Measurements from ENCODE around the gene THOC7. TPM values are rescaled to one million over a fixed set of nuclear protein-coding genes. Genes with fewer than 3 reads are reported as not detected.

THOC7 gene
- total RNA-seq, 1 experiment from 2014 or later: 41.8 TPM

GRCh38 chr3:63855333-63855940, 8.2 kb downstream of the THOC7 start:
- intact Hi-C loops (cut with micrococcal nuclease): no loop called here
- peaks cover 21% of the 10 kb centered on the region for H3K79me2 ChIP-seq (ENCODE audit: low read length)
- no peak for TF ChIP-seq CTCF (conservative IDR thresholded peaks at IDR 0.05; ENCODE audit: low read depth, low read length)
- TF ChIP-seq EZH2phosphoT487 (IDR thresholded peaks at IDR 0.05; ENCODE audit: borderline replicate concordance, low read length): no peak
- DNase-seq (no peak), ATAC-seq (no peak)
- H3K4me2 ChIP-seq (ENCODE audit: low read length): no peak overlapping the region
- H3F3A ChIP-seq (ENCODE audit: low read length, unreplicated experiment): no peaks in the 10 kb centered on the region
- no peaks in the 10 kb centered on the region for H3K36me3 ChIP-seq (ENCODE audit: low read depth, low read length)
- no peak overlapping the region for H3K9ac ChIP-seq (ENCODE audit: low read length)
- no peaks in the 10 kb centered on the region for H3K9me2 ChIP-seq (replicated peaks; ENCODE audit: low read length)
- no peak overlapping the region for H3K27ac ChIP-seq (ENCODE audit: low read length)
- no peak overlapping the region for H2AFZ ChIP-seq (ENCODE audit: low read length)
- H3K27me3 ChIP-seq (ENCODE audit: low read length): no peaks in the 10 kb centered on the region
- ChIA-PET POLR2A (ENCODE audit: unreplicated experiment) (no interaction called here), CTCF (no interaction called here)
- no peaks in the 10 kb centered on the region for H3K4me1 ChIP-seq (ENCODE audit: insufficient read depth, low read length)
- no peaks in the 10 kb centered on the region for H3K9me3 ChIP-seq (ENCODE audit: low read length)
- BruUV-seq (replicated peaks): no TSS peak
- no peak overlapping the region for H3K4me3 ChIP-seq (ENCODE audit: low read length)
- H4K20me1 ChIP-seq (ENCODE audit: low read length): no peaks in the 10 kb centered on the region

GRCh38 chr3:63853106-63853505, 10.5 kb downstream of the THOC7 start:
- Histone ChIP-seq H3K4me3 (ENCODE audit: low read length) (no peak overlapping the region), H3K4me2 (ENCODE audit: low read length) (no peak overlapping the region), H3K9me2 (replicated peaks; ENCODE audit: low read length) (no peaks in the 10 kb centered on the region), H3F3A (ENCODE audit: low read length, unreplicated experiment) (no peaks in the 10 kb centered on the region), H2AFZ (ENCODE audit: low read length) (no peak overlapping the region), H3K9ac (ENCODE audit: low read length) (no peak overlapping the region), H3K79me2 (ENCODE audit: low read length) (peaks cover 12% of the 10 kb centered on the region; the same call in 1 of the 2 replicates), H3K36me3 (ENCODE audit: low read depth, low read length) (no peaks in the 10 kb centered on the region), H3K9me3 (ENCODE audit: low read length) (no peaks in the 10 kb centered on the region), H4K20me1 (ENCODE audit: low read length) (no peaks in the 10 kb centered on the region), H3K4me1 (ENCODE audit: insufficient read depth, low read length) (no peaks in the 10 kb centered on the region), H3K27ac (ENCODE audit: low read length) (no peak overlapping the region), H3K27me3 (ENCODE audit: low read length) (no peaks in the 10 kb centered on the region)
- intact Hi-C loops (cut with micrococcal nuclease): no loop called here
- POLR2A ChIA-PET (ENCODE audit: unreplicated experiment): no interaction called here
- BruUV-seq (replicated peaks): no TSS peak
- CTCF ChIA-PET: no interaction called here
- ATAC-seq (no peak), DNase-seq (no peak)
- TF ChIP-seq EZH2phosphoT487 (IDR thresholded peaks at IDR 0.05; ENCODE audit: borderline replicate concordance, low read length) (no peak), CTCF (conservative IDR thresholded peaks at IDR 0.05; ENCODE audit: low read depth, low read length) (no peak), EZH2 (IDR thresholded peaks at IDR 0.05; ENCODE audit: low read length, unreplicated experiment) (no peak)

GRCh38 chr3:63851287-63851686, 12.3 kb downstream of the THOC7 start:
- no peaks in the 10 kb centered on the region for H3K36me3 ChIP-seq (ENCODE audit: low read depth, low read length)
- no peak for DNase-seq
- H3K4me3 ChIP-seq (ENCODE audit: low read length): no peak overlapping the region
- no TSS peak for BruUV-seq (replicated peaks)
- no peaks in the 10 kb centered on the region for H3K27me3 ChIP-seq (ENCODE audit: low read length)
- intact Hi-C loops (cut with micrococcal nuclease): no loop called here
- no peaks in the 10 kb centered on the region for H3F3A ChIP-seq (ENCODE audit: low read length, unreplicated experiment)
- no peak overlapping the region for H3K9ac ChIP-seq (ENCODE audit: low read length)
- H3K9me3 ChIP-seq (ENCODE audit: low read length): no peaks in the 10 kb centered on the region
- H3K79me2 ChIP-seq (ENCODE audit: low read length): no peaks in the 10 kb centered on the region
- no peak for TF ChIP-seq EZH2phosphoT487 (IDR thresholded peaks at IDR 0.05; ENCODE audit: borderline replicate concordance, low read length)
- no peak for TF ChIP-seq EZH2 (IDR thresholded peaks at IDR 0.05; ENCODE audit: low read length, unreplicated experiment)
- H3K4me2 ChIP-seq (ENCODE audit: low read length): no peak overlapping the region
- H4K20me1 ChIP-seq (ENCODE audit: low read length): no peaks in the 10 kb centered on the region
- no peaks in the 10 kb centered on the region for H3K4me1 ChIP-seq (ENCODE audit: insufficient read depth, low read length)
- no peak for ATAC-seq
- H3K9me2 ChIP-seq (replicated peaks; ENCODE audit: low read length): no peaks in the 10 kb centered on the region
- no peak overlapping the region for H3K27ac ChIP-seq (ENCODE audit: low read length)
- H2AFZ ChIP-seq (ENCODE audit: low read length): no peak overlapping the region
- POLR2A ChIA-PET (ENCODE audit: unreplicated experiment): no interaction called here
- CTCF ChIA-PET: no interaction called here

All from PC-3 (cell line).